Body of pancreas (tissue), 4 donors: ENCODE data around the gene ACTR10.

Experiments used
- POLR2A ChIP-seq, 3 donors: fragments of 450-650 bp; IDR thresholded peaks; one replicate each; pipeline ENCODE4 v1.6.1; 2016; ENCODE audit warnings: antibody characterized with exemption in 3 of 3, mild to moderate bottlenecking in 2 of 3
- TF ChIP-seq, protein P1 (sequence below), 7 experiments: fragments of 450-650 bp in 4 of 7; fragments of 200-600 bp in 3 of 7; sonication (generic) in 3 of 7; IDR thresholded peaks; one replicate each; pipeline ENCODE4 v1.5.1; 2016 to 2019; ENCODE audit warnings: antibody characterized with exemption in 7 of 7

DNA sequence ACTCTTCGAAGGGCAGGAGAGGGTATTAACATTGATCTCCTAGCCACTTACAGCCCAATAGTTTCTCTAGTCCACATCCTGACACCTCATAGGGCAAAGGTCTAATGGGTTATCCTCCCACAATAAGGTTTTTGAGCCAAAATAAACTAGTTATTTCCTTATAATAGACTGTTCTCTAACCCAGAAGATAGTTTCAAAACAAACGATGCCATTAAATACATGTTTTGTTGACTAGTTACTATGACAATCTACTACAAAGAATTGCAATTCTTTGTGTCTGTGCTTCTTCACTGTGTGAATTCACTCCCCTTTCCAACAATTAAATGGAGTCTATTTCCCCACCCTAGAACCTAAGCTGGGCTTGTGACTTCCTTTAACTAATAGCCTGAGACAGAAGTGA, 6.4 kb upstream of the ACTR10 start:
- TF ChIP-seq, protein P1, sequence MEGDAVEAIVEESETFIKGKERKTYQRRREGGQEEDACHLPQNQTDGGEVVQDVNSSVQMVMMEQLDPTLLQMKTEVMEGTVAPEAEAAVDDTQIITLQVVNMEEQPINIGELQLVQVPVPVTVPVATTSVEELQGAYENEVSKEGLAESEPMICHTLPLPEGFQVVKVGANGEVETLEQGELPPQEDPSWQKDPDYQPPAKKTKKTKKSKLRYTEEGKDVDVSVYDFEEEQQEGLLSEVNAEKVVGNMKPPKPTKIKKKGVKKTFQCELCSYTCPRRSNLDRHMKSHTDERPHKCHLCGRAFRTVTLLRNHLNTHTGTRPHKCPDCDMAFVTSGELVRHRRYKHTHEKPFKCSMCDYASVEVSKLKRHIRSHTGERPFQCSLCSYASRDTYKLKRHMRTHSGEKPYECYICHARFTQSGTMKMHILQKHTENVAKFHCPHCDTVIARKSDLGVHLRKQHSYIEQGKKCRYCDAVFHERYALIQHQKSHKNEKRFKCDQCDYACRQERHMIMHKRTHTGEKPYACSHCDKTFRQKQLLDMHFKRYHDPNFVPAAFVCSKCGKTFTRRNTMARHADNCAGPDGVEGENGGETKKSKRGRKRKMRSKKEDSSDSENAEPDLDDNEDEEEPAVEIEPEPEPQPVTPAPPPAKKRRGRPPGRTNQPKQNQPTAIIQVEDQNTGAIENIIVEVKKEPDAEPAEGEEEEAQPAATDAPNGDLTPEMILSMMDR (IDR thresholded peaks at IDR 0.05) = no peak
- no peak for TF ChIP-seq POLR2A (IDR thresholded peaks at IDR 0.05)
